ENCODE results near the gene GEMIN4. TPM values are rescaled to one million over a fixed set of nuclear protein-coding genes. Genes with fewer than 3 reads are reported as not detected.

The GEMIN4 gene
- total and polyA plus RNA-seq, 2 of the 8 experiments (the other 6 are each of a cell fraction or from before 2014, with no cell fraction given): 32.1 to 51.9 TPM

GRCh38 chr17:746181-746580 lies 5.9 kb downstream of the GEMIN4 start:
- H4K8ac ChIP-seq (ENCODE audit: extremely low read depth, insufficient read depth, low read length): no peak overlapping the region
- no peak overlapping the region for H3K4me2 ChIP-seq (ENCODE audit: insufficient read depth in 1 of 2, low read depth in 2 of 2, low read length in 2 of 2)
- no peak overlapping the region for H3K14ac ChIP-seq (ENCODE audit: insufficient read length)
- no peak overlapping the region for H2BK120ac ChIP-seq (replicated peaks; ENCODE audit: low read depth, low read length)
- H2BK15ac ChIP-seq (ENCODE audit: low read length): no peak overlapping the region
- H3K9ac ChIP-seq (replicated peaks in 1 of 4; ENCODE audit: extremely low read depth in 1 of 4, low read depth in 3 of 4, low read length in 3 of 4): no peak overlapping the region
- ChIA-PET CTCF (ENCODE audit: partially characterized antibody) (interaction anchor here (0.5 to 1.0 kb wide), 2 partner anchors 27 to 253 kb away, joined by 3 read pairs; no protein-coding TSS in a partner anchor), POLR2A (ENCODE audit: partially characterized antibody) (interaction anchor here (0.9 to 3.9 kb wide), 3 partner anchors 9 to 17 kb away, joined by 4 to 15 read pairs (median 8); no protein-coding TSS in a partner anchor)
- H3K56ac ChIP-seq (replicated peaks; ENCODE audit: insufficient read length, low read depth, low read length): no peak overlapping the region
- peaks cover 3 to 39% of the 10 kb centered on the region in 2 experiments for H4K20me1 ChIP-seq (replicated peaks in 1 of 2; ENCODE audit: control insufficient read depth in 1 of 2, insufficient read depth in 2 of 2, low read length in 2 of 2)
- H3K79me1 ChIP-seq (ENCODE audit: low read depth, low read length): peaks cover 21% of the 10 kb centered on the region
- H3K4ac ChIP-seq (replicated peaks; ENCODE audit: insufficient read length, low read depth, low read length): no peak overlapping the region
- no peaks in the 10 kb centered on the region for H3K27me3 ChIP-seq (replicated peaks in 1 of 4; ENCODE audit: control insufficient read depth in 3 of 4, extremely low read depth in 1 of 4, insufficient read depth in 3 of 4, low read length in 3 of 4)
- H3K18ac ChIP-seq (ENCODE audit: extremely low read depth, low read length): no peak overlapping the region
- DNase-seq (ENCODE audit: low read depth in 1 of 2, low spot score in 2 of 2) (no peak), FAIRE-seq (no peak)
- H3K79me2 ChIP-seq (ENCODE audit: control insufficient read depth in 1 of 2, insufficient read depth in 2 of 2, low read length in 2 of 2): peaks cover 3 to 42% of the 10 kb centered on the region in 2 experiments; a peak in 3 of 4 replicates
- H3K23me2 ChIP-seq (ENCODE audit: low read depth, low read length): peaks cover 3% of the 10 kb centered on the region
- no peak overlapping the region for H4K91ac ChIP-seq (replicated peaks; ENCODE audit: insufficient read length, low read length)
- H2AFZ ChIP-seq (ENCODE audit: low read length): no peak overlapping the region
- H3K27ac ChIP-seq (ENCODE audit: low read depth, low read length): no peak overlapping the region
- H3K36me3 ChIP-seq (ENCODE audit: control insufficient read depth in 2 of 4, insufficient read depth in 4 of 4, low read length in 3 of 4): peaks cover 33 to 77% (median 48%) of the 10 kb centered on the region in 4 experiments
- H2BK12ac ChIP-seq (ENCODE audit: low read depth, low read length): no peak overlapping the region
- WGBS, 2 experiments (ENCODE audit: extremely low coverage in 1 of 2, insufficient coverage in 1 of 2, insufficient read length in 1 of 2, insufficient replicate concordance in 2 of 2, low coverage in 1 of 2, low lambda C conversion rate in 2 of 2, missing lambda C conversion rate in 1 of 2): 95% methylated on average over 9 of the region's 9 CpGs; no CpG with 5 or more reads in 1 of the 2 experiments
- no peak overlapping the region for H2AK5ac ChIP-seq (ENCODE audit: low read depth, low read length)
- H2BK20ac ChIP-seq (ENCODE audit: low read length): no peak overlapping the region
- TF ChIP-seq CBX5 (IDR thresholded peaks at IDR 0.05; ENCODE audit: low read depth, low read length): no peak
- TF ChIP-seq SP1 (IDR thresholded peaks at IDR 0.05; ENCODE audit: low read depth, low read length): no peak
- TF ChIP-seq EGR1 (IDR thresholded peaks at IDR 0.05; ENCODE audit: borderline replicate concordance, low read depth, low read length): no peak
- no peak for TF ChIP-seq RXRA (IDR thresholded peaks at IDR 0.05; ENCODE audit: insufficient read depth, low read depth, low read length)
- no peak for TF ChIP-seq TAF1 (IDR thresholded peaks at IDR 0.05; ENCODE audit: low read depth, low read length)
- peaks cover 0 to 7% (median 3%) of the 10 kb centered on the region in 4 experiments; a peak in 4 of 7 replicates for H3K4me1 ChIP-seq (replicated peaks in 1 of 4; ENCODE audit: control insufficient read depth in 3 of 4, insufficient read depth in 4 of 4, low read length in 3 of 4)
- H3K4me3 ChIP-seq (ENCODE audit: extremely low read depth in 1 of 4, insufficient read depth in 2 of 4, low read depth in 3 of 4, low read length in 4 of 4): no peak overlapping the region
- H2BK5ac ChIP-seq (ENCODE audit: low read depth, low read length): no peak overlapping the region
- H4K5ac ChIP-seq (ENCODE audit: insufficient read length, low read depth, low read length): no peak overlapping the region
- no peak overlapping the region for H3K23ac ChIP-seq (ENCODE audit: insufficient read length)
- peaks cover 4 to 7% of the 10 kb centered on the region in 2 experiments; a peak in 2 of 4 replicates for H3K9me3 ChIP-seq (ENCODE audit: insufficient read depth in 2 of 2, low read depth in 1 of 2, low read length in 1 of 2)
